Nephron progenitor cell (in vitro differentiated cells): ENCODE measurements around the gene UBN1.

Source experiments
- DNase-seq: peaks from one replicate; pipeline ENCODE4 v3.0.0; 2021
- H3K27ac Mint-ChIP-seq: 2 replicates; pipeline ENCODE4 v1.8.0; 2021; ENCODE audit warnings: mild to moderate bottlenecking, moderate library complexity, mixed read lengths
- H3K27me3 Mint-ChIP-seq: 2 replicates; pipeline ENCODE4 v1.8.0; 2021; ENCODE audit warnings: mild to moderate bottlenecking, low read depth, mixed read lengths; ENCODE audit not compliant: poor library complexity
- H3K36me3 Mint-ChIP-seq: 2 replicates; pipeline ENCODE4 v1.8.0; 2021; ENCODE audit warnings: low read depth, mixed read lengths
- H3K4me1 Mint-ChIP-seq: 2 replicates; pipeline ENCODE4 v1.8.0; 2021; ENCODE audit warnings: mixed read lengths
- H3K4me3 Mint-ChIP-seq: 2 replicates; pipeline ENCODE4 v1.8.0; 2021; ENCODE audit warnings: mild to moderate bottlenecking, moderate library complexity, mixed read lengths
- H3K9me3 Mint-ChIP-seq: 2 replicates; pipeline ENCODE4 v1.8.0; 2021; ENCODE audit warnings: mild to moderate bottlenecking, moderate library complexity, mixed read lengths
- TF ChIP-seq, protein P1 (sequence below): fragments of 200-600 bp; sonication (generic); IDR thresholded peaks from 2 replicates; pipeline ENCODE4 v1.5.0; 2021; ENCODE audit warnings: antibody characterized with exemption

UBN1 gene

DNA sequence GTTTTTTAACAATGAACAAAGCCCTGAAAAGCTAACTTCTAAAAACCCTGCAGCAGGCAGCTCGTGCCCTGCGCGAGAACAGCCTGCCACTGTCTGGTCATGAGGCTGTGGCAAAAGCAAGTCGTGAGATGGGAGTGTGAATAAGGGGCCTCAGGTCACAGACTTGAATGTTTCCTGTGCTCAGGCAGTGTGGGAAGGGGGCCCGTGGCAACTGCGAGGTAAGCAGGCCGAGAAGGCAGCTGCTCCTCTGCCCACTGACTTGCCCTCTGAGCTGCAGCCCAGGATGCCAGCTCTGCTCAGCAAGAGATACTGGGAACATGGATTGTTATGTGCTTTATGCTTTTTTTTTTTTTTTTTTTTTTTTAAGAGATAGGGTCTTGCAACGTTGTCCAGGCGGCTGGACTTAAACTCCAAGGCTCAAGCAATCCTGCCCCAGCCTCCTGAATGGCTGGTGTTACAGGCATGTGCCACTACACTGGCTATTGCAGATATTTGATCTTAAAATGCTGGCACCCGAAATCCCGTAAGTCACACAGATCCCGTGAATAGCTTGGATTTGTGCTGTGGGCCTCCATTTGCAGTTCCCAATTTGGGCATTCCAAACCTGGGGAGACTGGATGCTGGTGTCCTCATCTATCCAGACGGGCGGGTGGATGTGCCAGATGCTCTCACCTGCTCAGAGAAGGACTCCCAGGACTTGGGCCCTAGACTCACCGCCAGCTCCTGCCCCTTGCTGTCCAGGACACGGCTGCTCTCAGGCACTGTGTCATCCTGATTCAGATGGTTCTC lies 44.0 kb downstream of the UBN1 start:
- TF ChIP-seq, protein P1, sequence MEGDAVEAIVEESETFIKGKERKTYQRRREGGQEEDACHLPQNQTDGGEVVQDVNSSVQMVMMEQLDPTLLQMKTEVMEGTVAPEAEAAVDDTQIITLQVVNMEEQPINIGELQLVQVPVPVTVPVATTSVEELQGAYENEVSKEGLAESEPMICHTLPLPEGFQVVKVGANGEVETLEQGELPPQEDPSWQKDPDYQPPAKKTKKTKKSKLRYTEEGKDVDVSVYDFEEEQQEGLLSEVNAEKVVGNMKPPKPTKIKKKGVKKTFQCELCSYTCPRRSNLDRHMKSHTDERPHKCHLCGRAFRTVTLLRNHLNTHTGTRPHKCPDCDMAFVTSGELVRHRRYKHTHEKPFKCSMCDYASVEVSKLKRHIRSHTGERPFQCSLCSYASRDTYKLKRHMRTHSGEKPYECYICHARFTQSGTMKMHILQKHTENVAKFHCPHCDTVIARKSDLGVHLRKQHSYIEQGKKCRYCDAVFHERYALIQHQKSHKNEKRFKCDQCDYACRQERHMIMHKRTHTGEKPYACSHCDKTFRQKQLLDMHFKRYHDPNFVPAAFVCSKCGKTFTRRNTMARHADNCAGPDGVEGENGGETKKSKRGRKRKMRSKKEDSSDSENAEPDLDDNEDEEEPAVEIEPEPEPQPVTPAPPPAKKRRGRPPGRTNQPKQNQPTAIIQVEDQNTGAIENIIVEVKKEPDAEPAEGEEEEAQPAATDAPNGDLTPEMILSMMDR, result no peak
- H3K4me3 Mint-ChIP-seq, result no peak overlapping the region
- H3K9me3 Mint-ChIP-seq, result no peaks in the 10 kb centered on the region
- peaks cover 6% of the 10 kb centered on the region for H3K4me1 Mint-ChIP-seq
- DNase-seq, result no peak
- peaks cover 12% of the 10 kb centered on the region for H3K36me3 Mint-ChIP-seq
- H3K27ac Mint-ChIP-seq, result no peak overlapping the region
- no peaks in the 10 kb centered on the region for H3K27me3 Mint-ChIP-seq

DNA sequence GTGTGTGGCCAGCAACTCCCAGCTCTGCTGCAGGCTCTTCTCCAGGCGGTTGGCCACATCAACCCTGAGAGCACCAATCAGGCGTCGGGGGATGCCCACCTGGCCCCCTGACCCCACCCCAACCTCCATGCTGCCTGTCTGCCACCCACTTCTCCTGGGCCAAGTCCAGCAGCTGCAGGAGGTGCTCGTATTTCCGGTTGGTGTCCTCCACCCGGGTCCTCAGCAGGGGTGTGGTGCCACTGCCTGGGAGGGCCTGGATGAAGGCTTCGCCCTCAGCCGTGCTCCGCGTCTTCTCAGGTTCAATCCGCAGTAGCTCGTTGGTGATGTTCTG lies 44.6 kb downstream of the UBN1 start:
- H3K9me3 Mint-ChIP-seq, result no peaks in the 10 kb centered on the region
- H3K36me3 Mint-ChIP-seq, result peaks cover 10% of the 10 kb centered on the region

GRCh38 chr16:4892361-4893102 lies 45.3 kb downstream of the UBN1 start:
- TF ChIP-seq, protein P1, result no peak
- DNase-seq, result no peak
- Mint-ChIP-seq H3K27ac (no peak overlapping the region), H3K27me3 (no peaks in the 10 kb centered on the region), H3K36me3 (peaks cover 6% of the 10 kb centered on the region), H3K9me3 (no peaks in the 10 kb centered on the region), H3K4me3 (no peak overlapping the region), H3K4me1 (peaks cover 6% of the 10 kb centered on the region)

More for the DNA sequence above, 44.6 kb downstream of the UBN1 start:
- DNase-seq, result no peak
- no peak overlapping the region for H3K27ac Mint-ChIP-seq
- H3K4me1 Mint-ChIP-seq, result peaks cover 6% of the 10 kb centered on the region
- no peak overlapping the region for H3K4me3 Mint-ChIP-seq
- no peaks in the 10 kb centered on the region for H3K27me3 Mint-ChIP-seq
- TF ChIP-seq, protein P1, result no peak

- DNase-seq, result no peak
- H3K36me3 Mint-ChIP-seq, result peaks cover 5% of the 10 kb centered on the region
- TF ChIP-seq, protein P1, result no peak
- H3K9me3 Mint-ChIP-seq, result peaks cover 2% of the 10 kb centered on the region
- H3K27me3 Mint-ChIP-seq, result no peaks in the 10 kb centered on the region
- H3K4me1 Mint-ChIP-seq, result peaks cover 6% of the 10 kb centered on the region
- H3K27ac Mint-ChIP-seq, result no peak overlapping the region
- H3K4me3 Mint-ChIP-seq, result no peak overlapping the region
These were observed 46.0 kb downstream of the UBN1 start for GRCh38 chr16:4893103-4893862.

DNA sequence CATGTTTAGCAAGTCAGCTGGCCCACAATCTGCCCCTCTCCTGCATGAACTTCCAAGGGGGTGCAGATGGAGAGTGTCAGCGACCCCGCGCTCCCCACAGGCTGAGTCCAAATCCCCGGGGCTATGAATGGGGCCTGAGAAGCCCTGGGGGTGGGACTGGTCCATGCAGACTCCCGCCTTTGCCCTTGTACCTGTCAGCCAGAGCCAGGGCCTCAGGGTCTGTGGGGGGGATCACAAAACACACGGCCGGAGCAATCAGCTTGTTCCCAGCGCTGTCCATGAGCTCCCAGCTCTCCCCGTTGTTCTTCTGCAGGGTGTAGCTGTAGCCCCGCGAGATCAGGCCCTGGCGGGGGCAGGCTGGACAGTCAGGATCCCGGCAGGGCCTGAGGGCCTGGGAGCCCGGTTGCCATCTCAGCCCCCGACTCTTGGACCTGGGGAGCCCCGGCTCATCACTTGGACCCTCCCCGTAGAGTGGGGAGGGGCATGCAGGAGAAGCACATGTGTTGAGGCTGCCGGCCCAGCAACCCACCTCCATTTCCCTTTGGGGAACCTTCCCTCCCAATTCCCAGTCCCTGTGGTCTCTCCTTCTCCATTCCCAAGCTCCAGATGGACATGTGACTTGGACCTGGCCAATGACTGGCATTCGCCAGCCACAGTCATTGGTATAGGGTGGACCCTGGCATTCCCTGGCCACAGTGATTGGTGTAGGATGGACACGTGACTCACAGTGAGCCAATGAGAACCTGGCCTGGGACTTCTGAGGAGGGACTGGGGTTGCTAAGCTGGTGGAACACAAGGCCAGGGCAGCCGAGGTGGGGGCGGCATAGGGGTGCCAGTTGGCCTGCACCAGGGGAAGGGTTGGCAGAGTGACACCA lies 47.2 kb downstream of the UBN1 start:
- Mint-ChIP-seq H3K4me1 (peaks cover 6% of the 10 kb centered on the region), H3K36me3 (peaks cover 6% of the 10 kb centered on the region), H3K27ac (peak overlapping the region; percentile 13), H3K9me3 (peaks cover 4% of the 10 kb centered on the region), H3K4me3 (no peak overlapping the region), H3K27me3 (no peaks in the 10 kb centered on the region)
- no peak for DNase-seq
- TF ChIP-seq, protein P1, result no peak
